ENCODE data around the gene PRKACB.

PRKACB gene

DNA sequence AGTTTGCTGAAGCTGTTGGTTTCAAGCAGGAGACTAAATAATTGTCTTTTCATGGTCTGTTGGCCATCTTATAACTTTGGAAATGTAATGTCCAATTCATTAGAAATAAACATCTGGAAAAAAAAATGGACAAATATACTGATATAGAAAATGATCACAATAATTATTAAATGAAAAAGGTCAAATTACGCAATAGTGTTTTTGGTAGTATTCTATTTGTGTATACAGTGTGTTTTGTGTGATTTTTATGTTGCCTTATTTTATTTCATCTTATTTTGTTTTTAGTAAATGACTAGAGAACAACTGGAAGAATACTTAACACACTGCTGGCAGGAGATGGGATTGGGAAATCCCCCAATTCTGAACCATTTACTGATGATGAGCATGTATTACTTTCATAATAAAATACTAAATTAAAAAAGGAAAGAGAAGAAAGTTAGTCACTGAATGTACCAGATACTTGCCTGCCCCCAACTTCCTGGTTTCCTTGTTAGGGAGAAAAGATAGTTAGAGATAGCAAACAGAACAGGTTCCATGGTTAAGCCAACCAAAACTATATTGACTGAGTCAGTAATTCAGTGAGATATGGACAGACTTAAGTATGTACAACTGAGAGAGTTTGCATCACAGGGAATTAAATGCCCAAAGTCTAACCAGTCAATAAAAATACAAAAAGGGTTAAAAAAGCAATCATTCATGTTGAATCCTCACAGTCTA lies 133.4 kb downstream of the PRKACB start:
- H3K79me2 ChIP-seq (ENCODE audit: low read length), result no peaks in the 10 kb centered on the region
- no peaks in the 10 kb centered on the region for H3K9me2 ChIP-seq (replicated peaks; ENCODE audit: insufficient read depth, low read length)
- H3K4me2 ChIP-seq (ENCODE audit: low read depth, low read length), result no peak overlapping the region
- H3K9ac ChIP-seq (ENCODE audit: low read length), result no peak overlapping the region
- H3K27me3 ChIP-seq (replicated peaks; ENCODE audit: insufficient read depth, low read length), result no peaks in the 10 kb centered on the region
- no peaks in the 10 kb centered on the region for H4K20me1 ChIP-seq (ENCODE audit: insufficient read depth, low read length)
- H3K36me3 ChIP-seq (replicated peaks; ENCODE audit: insufficient read depth, low read length), result no peaks in the 10 kb centered on the region
- no peak for DNase-seq
- no peak for TF ChIP-seq CTCF (IDR thresholded peaks at IDR 0.05; ENCODE audit: low read length)
- no peak for TF ChIP-seq EZH2phosphoT487 (IDR thresholded peaks at IDR 0.05; ENCODE audit: low read length)
- TF ChIP-seq EZH2 (optimal IDR thresholded peaks at IDR 0.05; ENCODE audit: low read depth, low read length), result no peak
- no peak overlapping the region for H3K27ac ChIP-seq (ENCODE audit: low read length)
- H3K9me3 ChIP-seq (replicated peaks; ENCODE audit: insufficient read depth, low read length), result no peaks in the 10 kb centered on the region
- H3K4me3 ChIP-seq (ENCODE audit: low read length), result no peak overlapping the region
- H3K4me1 ChIP-seq (ENCODE audit: low read length), result no peaks in the 10 kb centered on the region
- no peak overlapping the region for H2AFZ ChIP-seq (ENCODE audit: low read length)
- no peaks in the 10 kb centered on the region for H3F3A ChIP-seq (ENCODE audit: insufficient read depth, low read length)

DNA sequence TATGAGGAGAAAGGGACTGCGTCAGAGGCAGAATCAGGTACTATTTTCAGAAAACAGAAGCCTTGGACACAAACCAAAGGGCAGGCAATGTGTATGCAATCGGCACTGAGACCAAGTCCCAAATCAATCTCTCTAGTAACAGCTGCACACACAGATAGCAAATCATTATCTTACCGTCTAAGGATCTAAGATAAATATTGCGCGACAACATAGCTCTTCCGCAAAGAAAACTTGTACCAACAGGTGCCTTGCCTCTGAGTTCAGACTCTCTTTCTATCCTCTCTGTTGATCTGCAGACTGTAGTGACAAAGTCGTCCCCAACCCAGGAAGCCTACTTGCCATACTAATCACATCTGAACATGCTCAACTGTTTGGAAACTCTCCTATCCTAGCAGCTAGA lies 134.8 kb downstream of the PRKACB start:
- H2AFZ ChIP-seq (ENCODE audit: low read length), result no peak overlapping the region

GRCh38 chr1:84280912-84281311 lies 136.8 kb downstream of the PRKACB start:
- TF ChIP-seq EZH2phosphoT487 (IDR thresholded peaks at IDR 0.05; ENCODE audit: low read length) (no peak), EZH2 (optimal IDR thresholded peaks at IDR 0.05; ENCODE audit: low read depth, low read length) (no peak), CTCF (IDR thresholded peaks at IDR 0.05; ENCODE audit: low read length) (no peak)
- H3K9me2 ChIP-seq (replicated peaks; ENCODE audit: insufficient read depth, low read length), result no peaks in the 10 kb centered on the region
- H2AFZ ChIP-seq (ENCODE audit: low read length), result no peak overlapping the region
- H3K4me1 ChIP-seq (ENCODE audit: low read length), result no peaks in the 10 kb centered on the region
- no peak overlapping the region for H3K4me3 ChIP-seq (ENCODE audit: low read length)
- H3K36me3 ChIP-seq (replicated peaks; ENCODE audit: insufficient read depth, low read length), result no peaks in the 10 kb centered on the region
- no peaks in the 10 kb centered on the region for H3K27me3 ChIP-seq (replicated peaks; ENCODE audit: insufficient read depth, low read length)
- H3K27ac ChIP-seq (ENCODE audit: low read length), result no peak overlapping the region
- H3K4me2 ChIP-seq (ENCODE audit: low read depth, low read length), result no peak overlapping the region
- H4K20me1 ChIP-seq (ENCODE audit: insufficient read depth, low read length), result no peaks in the 10 kb centered on the region
- H3K9me3 ChIP-seq (replicated peaks; ENCODE audit: insufficient read depth, low read length), result no peaks in the 10 kb centered on the region
- no peaks in the 10 kb centered on the region for H3K79me2 ChIP-seq (ENCODE audit: low read length)
- no peak overlapping the region for H3K9ac ChIP-seq (ENCODE audit: low read length)
- no peaks in the 10 kb centered on the region for H3F3A ChIP-seq (ENCODE audit: insufficient read depth, low read length)
- no peak for DNase-seq

More for the DNA sequence above, 134.8 kb downstream of the PRKACB start:
- no peaks in the 10 kb centered on the region for H3K9me3 ChIP-seq (replicated peaks; ENCODE audit: insufficient read depth, low read length)
- H3K4me1 ChIP-seq (ENCODE audit: low read length), result no peaks in the 10 kb centered on the region
- H3K36me3 ChIP-seq (replicated peaks; ENCODE audit: insufficient read depth, low read length), result no peaks in the 10 kb centered on the region
- H3K9ac ChIP-seq (ENCODE audit: low read length), result no peak overlapping the region
- no peak for DNase-seq
- no peak overlapping the region for H3K4me3 ChIP-seq (ENCODE audit: low read length)
- H4K20me1 ChIP-seq (ENCODE audit: insufficient read depth, low read length), result no peaks in the 10 kb centered on the region
- no peaks in the 10 kb centered on the region for H3F3A ChIP-seq (ENCODE audit: insufficient read depth, low read length)
- H3K79me2 ChIP-seq (ENCODE audit: low read length), result no peaks in the 10 kb centered on the region
- no peaks in the 10 kb centered on the region for H3K9me2 ChIP-seq (replicated peaks; ENCODE audit: insufficient read depth, low read length)
- H3K27ac ChIP-seq (ENCODE audit: low read length), result no peak overlapping the region
- H3K4me2 ChIP-seq (ENCODE audit: low read depth, low read length), result no peak overlapping the region
- no peaks in the 10 kb centered on the region for H3K27me3 ChIP-seq (replicated peaks; ENCODE audit: insufficient read depth, low read length)
- TF ChIP-seq EZH2 (optimal IDR thresholded peaks at IDR 0.05; ENCODE audit: low read depth, low read length) (no peak), EZH2phosphoT487 (IDR thresholded peaks at IDR 0.05; ENCODE audit: low read length) (no peak), CTCF (IDR thresholded peaks at IDR 0.05; ENCODE audit: low read length) (no peak)
